Measurements from ENCODE around the gene LMCD1.

Gene LMCD1

DNA sequence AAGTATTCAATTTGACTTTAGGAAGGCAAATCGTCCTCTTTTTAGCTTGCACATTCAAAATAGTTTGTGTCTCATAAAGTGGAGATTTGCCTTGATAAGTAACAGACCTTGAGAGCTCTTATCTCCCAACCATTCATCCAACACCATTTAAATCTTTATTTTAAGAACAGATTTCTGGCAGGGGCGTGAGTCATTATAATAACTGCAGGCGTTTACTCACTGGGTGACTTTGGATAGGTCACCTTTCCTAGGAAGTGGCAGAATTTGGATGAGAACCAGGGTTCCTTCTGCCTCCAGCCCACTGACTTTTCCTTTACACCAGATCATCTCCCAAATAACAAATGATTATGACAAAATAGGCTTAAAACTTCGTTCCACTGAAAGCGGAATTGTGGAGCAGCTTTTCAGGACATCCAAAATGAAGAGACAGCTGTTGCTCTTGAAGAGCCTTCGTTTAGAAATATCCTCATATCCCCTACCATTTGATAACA is 5.0 kb downstream of the LMCD1 start:
- DNase-seq = peak in 1 of 5 experiments; percentile 29

DNA sequence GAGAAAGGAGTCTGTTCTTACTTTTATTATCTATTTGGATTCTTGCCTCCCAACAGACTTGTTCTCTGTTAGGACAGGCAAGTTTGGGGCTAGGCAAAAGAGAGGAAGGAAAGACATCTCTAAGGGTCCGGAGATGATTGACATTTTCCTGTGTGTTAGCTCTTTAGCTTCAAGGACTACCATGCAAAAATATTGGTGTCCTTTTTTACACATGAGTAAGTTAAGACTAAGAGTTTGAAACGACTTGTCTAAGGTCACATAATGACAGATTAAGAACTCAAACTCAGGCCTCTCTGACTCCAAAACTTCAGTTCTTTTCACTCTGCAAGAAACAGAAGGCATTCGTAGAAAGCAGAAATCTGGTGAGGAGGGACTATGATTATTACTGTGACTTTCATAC is 5.9 kb downstream of the LMCD1 start:
- no peak for DNase-seq

DNA sequence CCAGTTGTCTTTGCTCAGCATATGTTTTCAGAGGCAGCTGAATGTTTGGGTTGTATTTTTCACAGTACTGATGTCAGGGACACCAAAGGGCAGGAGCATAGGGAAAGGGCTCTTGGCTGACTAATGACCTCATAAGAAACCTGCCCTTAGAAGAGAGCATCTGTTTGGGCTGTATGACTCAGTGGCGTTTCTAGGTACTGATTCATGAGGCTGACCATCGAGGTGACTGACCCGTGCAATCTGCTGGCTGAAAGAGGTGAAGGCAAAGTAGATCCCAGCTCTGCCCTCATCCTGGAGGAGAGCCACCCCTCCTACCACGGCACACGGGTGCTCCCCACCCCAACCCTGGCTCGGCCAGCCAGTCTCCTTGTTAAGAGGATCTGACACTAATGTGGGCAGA is 8.3 kb downstream of the LMCD1 start:
- no peak for DNase-seq

DNA sequence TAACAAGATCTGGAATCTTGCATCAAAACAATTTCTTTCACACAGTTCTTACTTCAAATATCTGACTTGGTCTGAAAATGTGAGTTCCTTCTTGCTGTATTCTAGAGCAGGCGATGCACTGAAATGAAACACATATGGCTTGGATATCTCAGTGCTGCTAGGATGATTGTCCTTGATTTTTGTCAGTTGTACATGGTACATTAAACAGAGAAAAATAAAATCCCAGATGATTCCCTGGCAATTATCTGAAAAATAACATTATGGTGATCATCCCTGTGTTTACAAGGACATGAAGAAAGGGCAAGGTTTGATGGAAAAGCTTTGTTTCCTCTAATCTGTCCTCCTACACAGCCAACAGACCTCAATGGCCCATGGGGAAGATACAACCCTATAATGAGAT is 10.6 kb downstream of the LMCD1 start:
- no peak for DNase-seq

DNA sequence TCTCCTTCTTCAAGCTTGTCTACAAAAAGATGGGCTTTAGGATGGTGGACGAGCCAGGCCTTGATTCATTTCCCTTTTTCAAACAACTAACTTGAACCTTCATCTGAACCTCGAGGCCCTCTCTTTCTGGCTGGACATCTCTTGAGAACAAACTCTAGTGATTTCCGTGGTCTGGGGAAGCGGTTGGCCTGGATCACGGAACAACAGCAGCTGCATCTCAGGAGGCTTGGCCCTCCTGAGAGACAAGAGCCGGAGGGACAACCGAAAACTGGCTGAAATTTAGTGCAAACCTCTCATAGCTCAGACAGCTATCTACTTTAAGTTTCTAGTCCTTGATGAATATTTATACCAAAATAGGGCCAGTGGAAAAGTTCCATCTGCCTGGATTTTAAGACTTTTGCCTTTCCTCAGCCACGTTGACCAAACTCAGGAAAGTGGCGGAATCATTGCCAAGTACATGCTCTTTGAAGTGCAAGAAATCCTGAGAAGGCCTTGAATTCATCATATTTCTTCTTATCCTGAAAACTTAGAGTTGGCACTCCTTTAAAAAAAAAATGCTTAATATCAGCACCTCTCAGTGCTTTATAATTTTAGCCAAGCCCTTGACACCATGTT is 14.5 kb downstream of the LMCD1 start:
- no peak for DNase-seq

DNA sequence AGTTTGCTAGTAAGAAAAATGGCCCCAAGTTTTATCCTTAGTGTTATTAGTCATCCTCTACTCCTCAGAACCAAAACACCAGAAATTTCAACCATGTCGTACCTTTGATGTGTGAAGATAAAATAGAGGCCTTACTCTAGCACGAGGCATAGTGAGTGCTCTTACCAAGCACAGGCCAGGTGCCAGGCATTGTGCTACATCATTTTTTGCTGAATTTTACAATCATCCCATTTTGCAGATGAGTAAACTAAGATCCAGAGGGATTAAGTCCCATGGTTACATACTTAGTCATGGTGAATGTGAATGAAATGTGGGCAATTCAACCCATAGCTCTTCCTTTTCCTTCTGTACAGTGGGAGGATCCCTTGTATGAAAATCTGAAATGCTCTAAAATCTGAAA is 15.2 kb downstream of the LMCD1 start:
- no peak for DNase-seq

DNA sequence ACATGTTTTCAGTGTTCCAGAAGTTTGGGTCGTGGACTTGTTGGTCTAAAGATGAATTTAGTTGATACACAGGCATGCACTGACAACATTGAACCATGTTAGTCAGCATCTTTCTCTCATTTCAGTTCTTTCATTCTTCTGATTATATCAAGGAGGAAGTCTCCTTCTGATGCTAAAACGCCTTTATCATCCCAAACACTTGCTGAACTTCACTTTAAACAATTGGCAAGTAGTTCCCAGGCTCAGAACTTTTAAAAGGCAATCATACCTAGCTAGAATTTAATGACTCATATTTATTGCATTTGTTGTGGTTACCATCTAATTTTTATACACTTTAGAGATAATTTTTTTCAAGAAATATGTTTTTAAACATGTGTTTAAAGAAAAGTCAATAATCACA is 15.9 kb downstream of the LMCD1 start:
- DNase-seq = no peak

DNA sequence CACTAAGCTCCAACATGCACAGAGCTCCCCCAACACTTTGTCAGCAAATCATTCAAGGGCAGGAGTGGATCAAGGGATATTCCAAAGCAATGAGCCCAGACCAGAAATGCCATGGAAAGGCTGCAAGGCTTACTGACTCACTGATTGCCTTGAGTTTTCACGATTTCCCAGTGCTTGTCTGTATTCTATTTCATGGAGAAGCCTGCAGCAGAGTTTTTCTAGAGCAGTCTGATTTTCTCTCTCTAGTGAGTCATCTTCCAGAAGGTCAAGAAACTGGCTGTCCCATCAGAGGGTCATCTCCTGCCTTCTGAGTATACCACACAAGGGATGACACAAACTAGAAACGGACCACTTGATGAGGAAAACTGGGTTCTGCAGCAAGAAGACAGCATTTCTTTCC is 16.5 kb downstream of the LMCD1 start:
- no peak for DNase-seq

DNA sequence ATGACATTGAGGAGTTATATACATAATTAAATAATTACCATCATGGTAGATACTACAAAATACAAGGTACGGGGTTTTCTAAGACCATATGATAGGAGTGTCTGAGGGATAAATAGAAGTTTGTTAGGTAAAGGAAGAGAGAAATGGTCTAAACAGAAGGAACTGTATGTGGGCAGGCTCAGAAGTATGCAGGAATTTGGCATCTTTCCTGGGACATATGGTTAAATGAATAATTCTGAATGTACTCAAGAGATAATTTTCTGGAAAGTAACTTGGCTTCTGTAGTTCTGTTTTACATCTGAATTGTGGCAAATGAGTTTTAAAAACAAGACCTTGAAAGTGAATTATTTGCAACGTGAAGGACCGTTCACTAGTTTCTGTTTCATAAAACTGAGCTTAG is 17.5 kb downstream of the LMCD1 start:
- no peak for DNase-seq

DNA sequence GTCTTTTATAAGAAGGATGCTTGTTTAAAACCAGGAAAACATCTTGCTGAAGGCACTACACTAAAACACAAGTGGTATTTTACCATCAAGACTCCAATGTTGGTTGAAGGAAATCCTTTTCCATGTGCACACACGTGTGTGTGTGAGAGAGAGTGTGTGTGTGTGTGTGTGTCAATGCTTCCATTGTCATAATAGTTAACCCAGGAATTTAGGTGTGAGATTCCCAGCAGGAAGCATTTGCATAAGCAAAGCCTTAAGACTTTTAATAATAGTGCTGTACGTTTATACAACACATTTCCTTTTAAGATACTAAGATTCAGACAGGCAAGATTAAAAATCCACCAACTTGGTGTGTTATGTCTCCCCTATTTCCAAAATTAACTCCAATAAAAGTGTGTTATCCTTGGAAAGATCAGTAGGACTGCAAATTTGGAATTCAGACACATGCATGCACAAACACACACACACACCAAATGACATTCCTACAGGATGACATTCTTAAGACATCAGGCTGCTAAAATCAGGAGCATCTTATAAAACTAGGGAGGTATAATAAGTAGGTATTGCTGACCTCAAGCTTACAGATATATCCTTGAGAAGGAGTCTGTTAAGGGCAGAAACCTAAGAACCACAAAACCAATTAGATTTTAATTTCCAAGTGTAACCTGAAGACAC is 18.3 kb downstream of the LMCD1 start:
- DNase-seq = no peak

DNA sequence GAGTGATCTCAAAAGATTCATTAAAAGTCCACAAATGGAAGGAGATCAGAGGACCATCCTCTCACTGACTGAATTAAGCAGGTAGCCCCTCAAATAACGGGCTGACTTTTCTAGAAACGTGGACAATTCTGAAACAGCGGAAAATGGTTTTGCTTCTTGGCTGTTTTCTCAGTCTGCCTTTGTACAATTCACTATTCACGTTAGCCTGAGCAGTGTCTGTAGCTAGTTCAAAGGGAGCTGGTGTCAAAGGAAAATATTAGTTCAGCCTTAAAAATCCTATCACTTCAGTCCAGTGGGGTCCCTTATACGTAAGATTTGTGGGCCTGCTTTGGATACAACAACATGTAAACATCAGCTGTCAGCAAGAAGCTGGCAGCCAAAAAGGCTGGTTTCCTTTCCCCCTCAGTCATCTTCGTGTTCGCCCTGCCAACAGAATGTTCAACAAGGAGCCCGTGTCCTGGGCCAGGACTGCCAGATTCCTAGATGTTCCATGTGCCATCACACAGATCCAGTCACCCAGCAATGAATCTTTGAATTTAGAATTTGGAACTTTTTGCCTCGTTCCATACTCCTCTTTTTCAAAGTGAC is 19.3 kb downstream of the LMCD1 start:
- no peak for DNase-seq

DNA sequence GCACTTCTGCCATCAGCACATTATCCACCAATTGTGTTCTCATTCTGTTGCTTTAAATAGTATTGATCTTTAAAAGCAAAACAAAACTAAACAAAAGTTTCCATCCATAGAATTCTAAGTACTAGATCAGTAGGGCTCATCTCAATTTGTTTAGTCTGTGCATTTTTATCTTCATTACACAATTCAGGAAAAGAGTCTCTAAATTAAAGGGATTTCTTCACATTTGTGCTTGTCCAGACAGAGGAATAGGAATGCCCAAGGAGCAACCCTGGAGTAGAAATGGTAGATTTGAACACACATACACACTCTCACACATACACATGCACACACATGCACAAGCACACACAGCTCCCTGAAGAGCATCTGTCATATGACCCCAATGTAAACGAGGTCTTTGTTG is 21.4 kb downstream of the LMCD1 start:
- DNase-seq = no peak

DNA sequence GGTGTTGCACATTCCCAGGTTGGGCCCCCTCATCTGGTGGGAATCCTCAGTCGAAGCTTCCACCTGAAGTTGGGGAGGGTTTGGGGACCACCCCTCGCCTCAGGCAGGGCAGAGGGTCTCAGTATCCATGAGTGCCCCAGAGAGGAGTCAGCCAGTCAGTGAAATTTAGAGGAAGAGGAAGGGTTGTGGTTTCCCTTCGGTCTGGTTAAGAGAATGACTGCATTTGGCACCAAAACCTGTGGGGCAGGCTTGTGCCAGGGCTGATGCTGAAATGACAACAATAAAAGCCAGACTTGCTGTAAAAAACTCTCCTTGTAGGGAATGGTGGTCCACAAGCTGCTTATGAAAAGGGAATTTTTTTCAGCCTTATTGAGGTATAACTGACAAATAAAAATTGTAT is 22.6 kb downstream of the LMCD1 start:
- DNase-seq = peak in 1 of 5 experiments; percentile 73

DNA sequence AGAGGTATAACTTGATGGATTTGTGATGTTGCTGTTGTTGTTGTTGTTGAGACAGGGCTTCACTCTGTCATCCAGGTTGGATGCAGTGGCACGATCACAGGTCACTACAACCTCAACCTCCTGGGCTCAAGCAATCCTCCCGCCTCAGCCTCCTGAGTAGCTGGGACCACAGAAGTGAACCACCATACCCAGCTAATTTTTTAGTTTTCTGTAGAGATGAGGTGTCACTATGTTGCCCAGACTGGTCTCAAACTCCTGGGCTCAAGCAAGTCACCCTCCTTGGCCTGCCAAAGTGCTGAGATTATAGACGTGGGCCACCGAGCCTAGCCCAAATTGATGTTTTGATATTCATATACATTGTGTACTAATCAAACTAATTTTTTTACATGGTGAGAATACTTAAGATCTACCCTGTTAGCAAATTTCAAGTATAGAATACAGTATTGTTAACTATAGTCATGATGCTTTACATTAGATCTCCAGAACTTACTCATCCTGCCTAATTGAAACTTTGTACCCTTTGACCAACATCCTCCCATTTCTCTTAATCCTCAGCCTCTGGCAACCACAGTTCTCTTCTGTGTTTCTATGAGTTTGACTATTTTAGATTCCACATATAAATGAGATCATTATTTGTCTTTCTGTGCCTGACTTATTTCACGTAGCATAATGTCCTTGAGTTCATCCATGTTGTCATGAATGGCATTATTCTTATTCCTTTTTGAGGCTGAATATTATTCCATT is 23.2 kb downstream of the LMCD1 start:
- DNase-seq = peak in 1 of 5 experiments; percentile 76

DNA sequence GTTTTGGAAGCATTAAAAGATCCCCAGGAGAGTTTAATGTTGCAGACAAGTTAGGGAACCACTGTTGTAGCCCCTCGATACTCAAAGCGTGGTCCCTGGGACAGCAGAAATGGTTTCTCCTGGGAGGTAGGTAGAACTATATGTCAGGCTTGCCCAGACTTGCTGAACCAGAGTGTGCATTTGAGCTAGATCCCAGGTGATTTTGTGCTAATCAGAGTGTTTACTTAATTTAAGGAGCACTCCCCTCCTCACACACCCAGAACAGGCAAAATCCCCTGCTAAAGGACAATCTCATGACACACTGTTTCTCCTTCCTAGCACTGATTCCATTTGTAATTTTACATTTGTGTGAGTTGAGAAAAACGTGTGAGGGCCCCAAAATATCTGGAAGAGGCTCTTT is 24.3 kb downstream of the LMCD1 start:
- no peak for DNase-seq

DNA sequence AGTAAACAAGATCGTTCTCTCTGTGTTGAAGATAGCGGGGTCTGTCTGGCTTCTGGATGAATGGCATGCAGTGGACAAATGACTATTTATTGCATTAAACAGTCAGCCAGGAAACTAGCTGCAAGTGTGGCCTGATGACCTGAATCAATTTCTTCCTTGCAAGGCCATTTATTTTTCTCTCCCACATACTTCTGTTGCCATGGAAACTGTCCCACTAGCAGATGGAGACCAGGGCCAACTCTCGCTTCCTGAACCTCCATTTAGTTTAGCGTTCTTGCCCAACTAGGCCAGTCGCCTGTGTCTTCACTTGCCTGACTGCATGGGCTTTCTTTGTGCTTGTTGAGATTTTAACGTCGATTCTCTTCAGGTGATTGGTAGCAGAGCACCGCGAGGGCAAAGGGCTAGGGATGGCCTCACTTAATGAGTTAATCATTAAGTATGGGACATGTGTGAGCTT is 27.6 kb downstream of the LMCD1 start:
- no peak for DNase-seq

DNA sequence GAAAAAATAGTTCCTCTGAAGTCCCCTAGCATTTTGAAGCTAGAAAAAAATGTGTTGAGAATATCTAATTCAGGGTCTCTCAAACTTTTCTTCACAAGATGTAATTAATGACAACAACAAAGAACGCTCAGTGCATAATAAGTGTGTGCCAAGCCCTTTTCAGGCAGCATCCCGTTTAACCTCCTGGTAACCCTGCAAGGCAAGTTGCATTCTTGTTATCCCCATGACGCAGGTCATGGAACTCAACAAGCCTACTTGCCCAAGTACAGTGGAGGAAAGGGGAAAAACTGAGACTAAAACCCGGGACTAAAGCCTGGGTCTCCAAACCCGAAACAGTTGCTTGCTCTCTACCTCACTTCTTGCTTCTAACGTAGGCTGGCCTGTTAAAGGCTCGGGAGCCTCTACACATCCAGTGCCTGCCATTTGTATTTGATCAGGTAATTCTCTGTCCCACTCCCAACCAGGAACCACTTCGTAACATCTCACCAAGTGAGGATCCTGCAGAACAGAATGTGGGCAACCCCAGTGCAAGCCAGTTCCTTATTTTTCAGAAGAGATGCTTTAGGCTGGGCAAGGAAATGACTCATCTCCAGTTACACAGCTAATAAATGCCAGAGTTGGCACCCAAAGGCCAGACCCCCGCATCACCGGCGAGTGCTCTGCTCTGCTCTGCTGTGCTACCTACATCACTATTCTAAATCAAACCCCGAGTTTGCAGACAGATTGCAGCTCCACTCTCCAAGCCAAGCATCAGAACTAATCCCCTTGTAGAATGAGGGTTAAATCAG is 28.3 kb downstream of the LMCD1 start:
- no peak for DNase-seq

DNA sequence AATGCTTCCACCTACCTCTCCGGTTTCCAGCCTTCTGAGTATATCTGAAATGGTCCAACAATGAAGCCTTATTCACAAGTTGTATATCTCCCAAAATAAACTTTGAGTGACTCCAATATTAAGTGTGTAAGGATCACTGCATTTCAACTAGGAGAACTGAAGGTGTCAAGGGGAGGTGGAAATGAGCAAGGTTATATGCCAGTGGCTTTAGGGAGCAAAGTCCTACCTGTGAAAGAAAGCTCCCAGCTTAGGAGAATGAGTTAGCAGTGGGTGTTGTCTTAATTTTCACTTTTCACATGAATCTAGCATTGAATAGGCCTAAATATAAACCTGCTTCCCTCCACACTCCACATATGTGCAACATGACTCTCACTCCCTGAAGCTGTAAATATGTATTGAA is 29.0 kb downstream of the LMCD1 start:
- DNase-seq = no peak

DNA sequence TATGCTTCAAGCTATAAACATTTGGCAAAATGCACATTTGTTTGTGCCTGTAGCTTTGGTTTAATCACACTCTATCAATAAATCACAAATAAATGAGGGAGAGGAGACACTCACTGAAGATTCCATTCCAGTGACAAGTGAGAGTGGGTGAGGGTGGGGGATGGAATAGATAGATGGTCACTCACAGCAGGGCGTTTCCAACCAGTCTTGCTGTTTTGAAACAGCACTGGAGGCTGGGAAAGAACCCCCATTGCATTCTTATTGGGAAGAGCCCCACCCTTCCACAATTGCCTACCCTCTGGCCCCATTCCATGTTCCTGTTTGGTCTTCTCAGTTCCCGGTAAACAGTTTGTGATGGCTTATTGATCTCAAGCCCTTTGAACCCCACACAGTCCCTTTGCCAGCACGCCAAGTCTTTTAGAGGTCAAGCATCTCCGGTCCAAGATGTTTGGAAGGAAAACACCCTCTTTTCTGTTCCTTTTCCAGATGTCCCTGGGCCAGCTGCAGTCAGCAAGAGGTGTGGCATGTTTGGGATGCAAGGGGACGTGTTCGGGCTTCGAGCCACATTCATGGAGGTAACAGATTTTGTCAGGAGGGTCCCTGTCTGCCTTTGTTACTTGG is 30.7 kb downstream of the LMCD1 start:
- DNase-seq = no peak

DNA sequence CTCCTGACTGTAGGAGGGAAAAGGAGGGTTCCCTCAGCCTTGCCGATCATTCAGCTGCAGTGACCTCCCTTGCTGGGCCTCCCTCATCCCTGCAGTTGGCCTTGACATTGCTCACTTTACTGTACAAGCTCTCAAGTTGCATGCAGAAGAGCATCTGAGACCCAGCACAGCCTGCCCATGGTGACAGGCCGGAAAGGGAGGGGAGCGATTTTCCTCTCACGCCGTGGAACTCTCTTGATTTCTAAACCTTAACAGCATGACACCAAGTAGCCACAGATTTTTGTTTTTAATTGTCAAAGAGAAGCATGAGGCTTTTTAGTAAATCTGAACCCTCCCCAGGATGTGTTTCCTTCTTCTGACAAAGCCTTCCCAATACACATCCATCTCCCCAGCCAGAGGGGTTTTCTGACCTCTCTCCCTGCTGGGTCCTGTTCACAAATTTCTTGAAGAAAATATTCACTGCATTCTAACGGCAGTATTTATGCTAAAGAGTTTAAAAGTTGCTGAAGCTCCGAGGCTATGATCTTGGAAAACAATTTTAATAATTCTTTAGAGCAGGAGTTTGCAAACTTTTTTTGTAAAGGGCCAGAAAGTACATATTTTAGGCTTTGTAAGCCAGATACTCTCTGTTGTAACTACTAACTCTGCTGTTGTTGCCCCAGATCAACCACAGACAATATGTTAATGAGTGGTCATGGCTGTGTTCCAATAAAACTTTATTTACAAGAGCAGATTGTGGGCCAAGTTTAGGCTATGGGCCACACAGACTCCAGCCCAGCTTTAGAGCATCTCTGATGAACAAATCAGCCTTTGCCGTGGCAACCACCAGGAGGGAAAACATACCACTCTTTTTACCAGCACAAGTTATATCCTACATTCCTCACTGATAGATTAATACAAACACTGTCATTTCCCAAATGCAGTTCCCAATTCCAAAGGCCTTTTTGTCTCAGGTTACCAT is 34.8 kb downstream of the LMCD1 start:
- no peak for DNase-seq

DNA sequence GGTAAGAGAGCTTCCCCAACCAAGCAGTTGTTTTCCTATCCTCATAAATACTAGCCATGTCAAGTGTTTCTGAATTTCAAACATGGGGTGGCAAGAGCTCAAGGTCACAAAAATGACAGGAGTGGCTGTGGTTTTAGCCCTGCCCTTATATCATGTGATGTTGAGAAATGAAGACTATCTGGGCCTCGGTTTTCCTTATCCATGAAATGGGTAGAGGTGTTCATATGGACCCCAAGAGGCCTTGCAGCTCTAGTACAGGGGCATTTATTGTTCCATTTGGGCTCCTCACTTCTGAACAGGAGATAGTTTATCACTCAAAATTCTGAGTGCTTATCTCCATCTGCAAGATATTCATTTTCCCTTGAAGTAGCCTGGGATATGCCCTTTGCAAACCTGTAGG is 35.8 kb downstream of the LMCD1 start:
- no peak for DNase-seq

Data from T-helper 2 cell (primary cell).